ENCODE results near the gene NEUROD6. TPM values are rescaled to one million over a fixed set of nuclear protein-coding genes. Genes with fewer than 3 reads are reported as not detected.

The NEUROD6 gene
- total and polyA plus RNA-seq, 3 donors from 2014 or later, result not detected

DNA sequence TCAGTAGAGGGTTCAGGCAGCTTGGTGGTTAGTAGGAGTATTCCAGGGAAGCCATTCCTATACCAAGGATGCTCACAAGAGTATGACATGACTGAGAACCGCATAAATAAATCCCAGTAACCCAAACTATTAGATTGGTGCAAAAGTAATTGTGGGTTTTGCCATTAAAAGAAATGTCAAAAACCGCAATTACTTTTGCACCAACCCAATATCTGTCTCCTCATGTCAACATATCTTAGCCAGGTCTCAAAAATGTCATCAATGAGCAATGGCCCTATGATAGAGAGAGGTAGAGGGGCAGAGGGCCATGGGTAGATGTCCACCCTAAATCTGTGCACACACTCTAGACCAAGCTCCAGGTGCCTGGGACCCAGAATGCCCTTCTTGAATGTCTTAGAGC lies 23.6 kb downstream of the NEUROD6 start:
- H3K4me3 ChIP-seq, result no peak overlapping the region
- 86 to 88% methylated on average over 2 of the region's 2 CpGs for WGBS, 2 donors
- no peaks in the 10 kb centered on the region for H3K4me1 ChIP-seq
- H3K9me3 ChIP-seq, result no peaks in the 10 kb centered on the region
- no peak for TF ChIP-seq POLR2A (IDR thresholded peaks at IDR 0.05)
- DNase-seq, result no peak
- no peaks in the 10 kb centered on the region for H3K27me3 ChIP-seq
- H3K27ac ChIP-seq, result no peak overlapping the region
- no peaks in the 10 kb centered on the region for H3K36me3 ChIP-seq (ENCODE audit: low read depth, missing control alignments)
- intact Hi-C loops (cut with DNase I; ENCODE audit: low total_unique reads), result no loop called here

- Histone ChIP-seq H3K4me3 (no peak overlapping the region), H3K4me1 (no peaks in the 10 kb centered on the region), H3K27me3 (no peaks in the 10 kb centered on the region), H3K9me3 (no peaks in the 10 kb centered on the region), H3K27ac (no peak overlapping the region), H3K36me3 (ENCODE audit: low read depth, missing control alignments) (no peaks in the 10 kb centered on the region)
- DNase-seq, result no peak
- WGBS, 2 donors, result 92 to 100% methylated on average over 1 of the region's 1 CpG
- intact Hi-C loops (cut with DNase I; ENCODE audit: low total_unique reads), result no loop called here
- TF ChIP-seq CTCF (IDR thresholded peaks at IDR 0.05), result no peak
- TF ChIP-seq POLR2A (IDR thresholded peaks at IDR 0.05), result no peak
These were observed 24.8 kb downstream of the NEUROD6 start for GRCh38 chr7:31315758-31316157.

DNA sequence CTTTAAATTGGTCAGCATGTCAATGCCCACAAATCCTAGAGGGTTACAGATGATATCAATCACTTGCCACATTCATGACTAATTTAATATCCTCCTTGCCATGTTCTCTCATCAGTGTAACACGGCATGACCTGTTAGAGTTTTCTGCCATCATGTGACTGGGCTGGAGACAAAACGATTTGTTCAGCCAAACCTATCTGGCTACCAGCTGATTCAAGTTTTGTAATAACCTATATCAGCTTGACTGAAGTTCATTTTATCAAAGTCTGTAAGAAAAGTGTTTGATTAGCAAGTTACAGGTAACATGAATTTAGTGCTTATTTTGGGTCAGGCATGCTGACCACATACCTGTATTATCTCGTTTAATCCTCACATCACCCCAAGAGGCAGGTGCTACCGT lies 25.7 kb downstream of the NEUROD6 start:
- Histone ChIP-seq H3K27ac (no peak overlapping the region), H3K4me1 (no peaks in the 10 kb centered on the region), H3K9me3 (no peaks in the 10 kb centered on the region), H3K27me3 (no peaks in the 10 kb centered on the region), H3K4me3 (no peak overlapping the region), H3K36me3 (ENCODE audit: low read depth, missing control alignments) (no peaks in the 10 kb centered on the region)
- DNase-seq, result no peak
- WGBS, 2 donors, result 84 to 91% methylated on average over 4 of the region's 4 CpGs
- no peak for TF ChIP-seq CTCF (IDR thresholded peaks at IDR 0.05)
- TF ChIP-seq POLR2A (IDR thresholded peaks at IDR 0.05), result no peak
- intact Hi-C loops (cut with DNase I; ENCODE audit: low total_unique reads), result no loop called here

GRCh38 chr7:31312889-31313288 lies 27.6 kb downstream of the NEUROD6 start:
- no peak overlapping the region for H3K4me3 ChIP-seq
- H3K9me3 ChIP-seq, result no peaks in the 10 kb centered on the region
- WGBS, 2 donors, result 79 to 85% methylated on average over 7 of the region's 7 CpGs
- H3K27me3 ChIP-seq, result no peaks in the 10 kb centered on the region
- H3K4me1 ChIP-seq, result no peaks in the 10 kb centered on the region
- DNase-seq, result no peak
- no peak overlapping the region for H3K27ac ChIP-seq
- no peaks in the 10 kb centered on the region for H3K36me3 ChIP-seq (ENCODE audit: low read depth, missing control alignments)
- TF ChIP-seq CTCF (IDR thresholded peaks at IDR 0.05) (no peak), POLR2A (IDR thresholded peaks at IDR 0.05) (no peak)
- intact Hi-C loops (cut with DNase I; ENCODE audit: low total_unique reads), result no loop called here

GRCh38 chr7:31311552-31311951 lies 29.0 kb downstream of the NEUROD6 start:
- Histone ChIP-seq H3K27me3 (no peaks in the 10 kb centered on the region), H3K4me3 (no peak overlapping the region), H3K36me3 (ENCODE audit: low read depth, missing control alignments) (no peaks in the 10 kb centered on the region), H3K4me1 (no peaks in the 10 kb centered on the region), H3K27ac (no peak overlapping the region), H3K9me3 (no peaks in the 10 kb centered on the region)
- DNase-seq, result no peak
- WGBS, 2 donors, result 27 to 41% methylated on average over 6 of the region's 6 CpGs
- intact Hi-C loops (cut with DNase I; ENCODE audit: low total_unique reads), result no loop called here
- TF ChIP-seq CTCF (IDR thresholded peaks at IDR 0.05) (no peak), POLR2A (IDR thresholded peaks at IDR 0.05) (no peak)

All from testis (tissue), 3 donors.